ENCODE measurements around the gene SLC26A4.
"Not testable (repeated sequence)": the region's sequence is repeated elsewhere in the genome, so short reads cannot be mapped to it uniquely, and the experiment has no call there.

Gene SLC26A4

DNA sequence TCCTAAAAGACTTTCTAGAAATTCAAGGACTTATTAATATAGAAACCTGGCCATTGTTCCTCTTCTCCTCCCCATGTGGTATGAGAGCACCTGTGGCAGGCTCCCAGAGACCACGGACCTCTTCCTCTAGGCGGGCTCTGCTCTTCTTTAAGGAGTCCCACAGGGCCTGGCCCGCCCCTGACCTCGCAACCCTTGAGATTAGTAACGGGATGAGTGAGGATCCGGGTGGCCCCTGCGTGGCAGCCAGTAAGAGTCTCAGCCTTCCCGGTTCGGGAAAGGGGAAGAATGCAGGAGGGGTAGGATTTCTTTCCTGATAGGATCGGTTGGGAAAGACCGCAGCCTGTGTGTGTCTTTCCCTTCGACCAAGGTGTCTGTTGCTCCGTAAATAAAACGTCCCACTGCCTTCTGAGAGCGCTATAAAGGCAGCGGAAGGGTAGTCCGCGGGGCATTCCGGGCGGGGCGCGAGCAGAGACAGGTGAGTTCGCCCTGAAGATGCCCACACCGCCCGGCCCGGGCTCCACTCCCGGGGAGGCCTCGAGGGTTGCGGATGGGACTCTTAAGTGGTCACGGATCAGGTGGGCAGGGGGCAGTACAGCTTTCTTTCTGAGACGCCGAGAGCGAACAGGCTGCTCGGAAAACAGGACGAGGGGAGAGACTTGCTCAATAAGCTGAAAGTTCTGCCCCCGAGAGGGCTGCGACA is at the start of gene SLC26A4:
Gene SLC26A4, plus strand, starts transcription at position 448 of the 700 bp plus-strand sequence. CDS start 814 bp downstream, outside the sequence.
- no peak for DNase-seq

DNA sequence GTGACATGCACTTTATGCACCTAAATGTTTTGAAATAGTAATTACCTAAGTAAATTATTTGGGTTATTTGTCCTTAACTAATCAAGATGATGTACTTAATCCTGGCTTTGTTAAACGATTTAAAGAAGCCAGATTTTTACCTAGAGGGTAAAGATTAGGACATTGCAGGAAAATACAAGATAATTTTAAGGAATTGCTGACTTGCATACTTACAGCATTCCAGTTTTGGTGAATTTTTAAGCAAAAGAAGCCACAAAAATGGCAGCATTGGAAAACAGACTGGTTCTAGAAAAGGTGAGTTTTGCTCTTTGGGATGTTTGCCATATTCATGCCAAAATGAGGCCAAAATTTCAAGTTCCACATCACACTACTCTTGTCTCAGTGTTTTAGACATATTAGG is 47.2 kb upstream of the SLC26A4 start:
- DNase-seq = no peak

GRCh38 chr7:107613948-107614347 is 46.7 kb upstream of the SLC26A4 start:
- no peak for DNase-seq

GRCh38 chr7:107614425-107614824 is 46.2 kb upstream of the SLC26A4 start:
- no peak for DNase-seq

GRCh38 chr7:107615910-107616680 is 44.5 kb upstream of the SLC26A4 start:
- DNase-seq = no peak

- DNase-seq = no peak
These were observed 38.2 kb upstream of the SLC26A4 start for GRCh38 chr7:107622429-107622828.

DNA sequence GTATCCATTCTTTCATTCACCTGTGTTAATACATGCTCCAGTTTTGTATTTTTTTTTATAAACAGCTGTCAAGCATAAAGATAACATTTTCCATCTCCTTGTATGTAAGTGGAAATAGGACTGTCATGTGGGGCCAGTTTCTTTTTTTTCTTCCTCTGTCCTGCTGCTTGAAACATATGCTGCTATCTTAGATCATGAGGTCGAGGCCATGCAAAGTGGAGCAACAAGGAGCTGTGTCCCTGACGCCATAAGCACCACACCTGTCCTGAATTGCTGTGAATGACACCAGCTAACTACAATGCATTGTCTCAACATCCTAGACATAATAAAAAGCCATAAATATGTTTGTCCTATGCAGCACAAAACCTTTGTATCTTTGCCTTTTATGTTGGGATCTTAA is 37.7 kb upstream of the SLC26A4 start:
- DNase-seq = no peak

GRCh38 chr7:107627002-107627401 is 33.6 kb upstream of the SLC26A4 start:
- DNase-seq = no peak

GRCh38 chr7:107628461-107629064 is 32.1 kb upstream of the SLC26A4 start:
- no peak for DNase-seq

DNA sequence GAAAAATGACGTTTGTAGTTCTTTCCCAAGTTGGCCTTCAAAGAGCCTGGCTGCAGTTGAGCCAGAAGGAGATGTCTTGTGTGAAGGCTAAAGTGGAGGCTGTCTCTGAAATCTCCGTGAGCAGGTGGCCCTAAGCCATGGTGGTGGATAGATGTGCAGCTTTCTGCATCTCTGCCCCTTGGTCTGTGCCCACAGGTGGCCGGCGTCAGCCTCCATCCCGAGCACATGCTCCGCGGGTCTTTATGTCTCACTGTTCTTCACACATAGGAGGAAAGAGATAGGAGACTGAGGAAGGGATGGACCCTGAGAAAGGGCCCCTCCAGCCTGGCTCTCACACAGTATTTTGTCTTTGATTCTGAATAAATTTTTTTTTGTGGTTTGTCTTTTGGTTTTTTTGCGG is 30.3 kb upstream of the SLC26A4 start:
- no peak for DNase-seq

DNA sequence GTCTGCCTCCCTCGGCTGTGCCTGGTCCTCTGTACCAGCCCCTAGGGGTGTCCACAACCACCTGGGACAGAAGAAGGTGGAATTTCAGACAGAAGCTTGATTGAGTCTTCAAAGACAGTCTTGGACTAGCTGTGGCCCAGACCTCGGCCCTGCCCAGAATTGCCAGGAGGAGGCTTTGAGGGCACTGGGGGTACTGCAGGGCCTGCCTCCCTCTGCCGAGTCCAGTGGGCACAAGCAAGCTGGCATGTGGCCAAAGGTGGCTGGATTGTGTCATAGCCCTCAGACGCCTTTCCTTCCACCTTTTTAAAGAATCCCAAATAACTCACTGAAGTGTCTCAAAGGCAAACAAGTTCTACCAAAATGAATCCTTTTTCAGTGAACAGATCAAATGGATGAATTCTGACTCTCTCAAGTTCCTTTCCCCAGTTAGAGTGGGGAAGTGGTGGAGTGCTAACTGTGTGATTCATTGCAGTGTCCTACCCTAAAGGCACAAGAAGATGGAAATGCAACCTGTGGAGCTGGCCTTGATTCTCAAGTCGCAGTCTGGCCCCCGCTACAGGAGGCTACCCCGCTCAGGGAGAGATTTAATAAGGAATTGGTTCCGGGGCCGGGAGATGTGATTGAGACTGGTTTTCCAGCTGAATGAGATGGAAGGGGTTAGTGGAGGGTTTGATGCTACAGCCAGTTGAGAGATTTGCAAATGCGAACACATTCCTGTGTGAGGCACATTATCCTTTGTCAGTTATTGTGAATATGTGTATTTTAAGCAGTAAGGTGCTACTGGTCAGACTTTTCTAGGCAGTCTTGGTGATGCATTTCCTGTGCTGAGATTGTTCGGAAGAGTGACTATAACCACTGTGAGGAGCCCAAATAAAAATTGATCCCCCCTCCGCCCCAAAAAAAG is 28.8 kb upstream of the SLC26A4 start:
- DNase-seq = no peak

DNA sequence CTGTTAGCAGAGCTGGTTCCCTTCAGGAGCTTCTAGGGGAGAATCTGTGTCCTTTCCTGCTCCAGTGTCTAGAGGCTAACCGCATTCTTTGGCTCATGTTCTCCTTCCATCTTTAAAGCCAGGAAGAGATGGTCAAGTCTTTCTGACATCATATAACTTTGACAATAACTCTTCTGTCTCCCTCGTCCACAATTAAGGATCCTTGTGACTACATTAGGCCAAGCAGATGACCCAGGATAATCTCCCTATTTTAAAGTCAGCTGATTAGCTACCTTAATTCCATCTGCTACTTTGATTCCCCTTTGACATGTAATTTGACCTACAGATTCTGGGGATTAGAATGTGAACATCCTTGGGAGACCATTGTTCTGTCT is 28.1 kb upstream of the SLC26A4 start:
- no peak for DNase-seq

DNA sequence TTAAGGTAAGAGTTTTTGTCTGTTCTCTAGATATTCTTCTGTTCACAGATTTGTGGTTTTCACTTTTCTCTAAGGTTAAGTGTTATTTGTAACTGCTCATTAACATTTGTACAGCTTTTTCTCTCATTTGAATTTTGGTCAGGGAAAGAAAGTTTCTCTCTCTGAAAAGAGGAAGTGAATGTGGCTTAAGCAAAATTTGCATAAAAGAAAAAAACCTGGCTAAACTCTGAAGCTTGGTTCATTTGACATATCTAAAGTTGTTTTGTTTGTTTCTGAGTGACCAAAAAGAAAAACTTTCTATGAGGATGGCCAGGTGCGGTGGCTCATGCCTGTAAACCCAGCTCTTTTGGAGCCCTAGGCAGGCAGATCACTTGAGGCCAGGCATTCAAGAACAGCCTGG is 22.0 kb upstream of the SLC26A4 start:
- no peak for DNase-seq

GRCh38 chr7:107639070-107639469 is 21.6 kb upstream of the SLC26A4 start:
- not testable (repeated sequence) for DNase-seq

DNA sequence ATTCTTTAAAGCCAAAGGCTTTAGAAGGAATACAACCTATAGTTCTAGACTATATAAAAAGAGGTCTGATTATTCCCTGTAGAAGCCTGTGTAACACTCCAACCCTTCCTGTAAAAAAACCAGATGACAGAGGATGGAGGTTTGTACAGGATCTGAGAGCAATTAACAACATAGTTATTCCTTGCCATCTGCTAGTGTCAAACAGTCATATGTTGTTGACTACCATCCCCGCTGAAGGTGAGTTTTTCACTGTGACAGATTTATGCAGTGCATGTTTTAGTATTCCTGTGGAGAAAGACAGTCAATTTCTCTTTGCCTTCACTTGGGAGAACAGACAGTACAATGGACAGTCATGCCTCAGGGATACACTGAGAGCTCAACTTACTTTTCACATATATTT is 19.0 kb upstream of the SLC26A4 start:
- no peak for DNase-seq

DNA sequence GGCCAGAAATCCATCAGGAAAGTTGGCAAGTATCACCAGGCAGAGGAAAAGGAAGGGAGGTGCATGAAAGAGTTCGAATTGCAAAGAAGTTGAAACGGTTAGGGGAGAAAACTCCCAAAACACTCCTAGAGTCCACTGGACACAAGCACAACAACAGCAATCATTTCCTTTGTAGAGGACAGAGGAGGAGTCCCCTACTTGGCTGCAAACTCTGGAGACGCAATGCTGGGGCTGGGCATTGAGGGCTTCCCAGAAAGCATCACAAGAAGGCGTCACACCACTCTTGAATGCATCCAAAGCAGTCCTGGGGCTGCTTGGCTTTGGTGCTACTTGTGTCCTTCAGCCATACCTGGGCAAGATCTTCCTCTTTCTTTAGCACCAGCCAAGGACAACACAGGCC is 18.1 kb upstream of the SLC26A4 start:
- no peak for DNase-seq

DNA sequence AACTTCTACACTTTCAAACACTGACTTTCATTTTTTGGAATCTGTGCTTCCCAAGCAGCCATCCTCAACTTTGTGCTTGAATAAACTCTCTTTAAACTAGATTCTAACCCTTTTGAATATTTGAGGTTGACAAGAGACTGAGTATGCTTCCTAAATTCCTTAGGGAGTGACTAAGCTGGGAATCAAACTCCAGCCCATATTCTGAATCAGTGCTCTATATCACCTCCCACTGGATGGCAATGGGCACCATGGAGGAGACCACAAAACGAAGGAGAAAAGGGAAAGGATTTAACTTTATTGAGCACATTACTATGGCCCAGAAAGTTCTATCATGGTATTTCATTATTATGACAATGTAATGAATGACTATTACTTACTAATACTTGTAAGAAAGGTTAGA is 17.2 kb upstream of the SLC26A4 start:
- no peak for DNase-seq

DNA sequence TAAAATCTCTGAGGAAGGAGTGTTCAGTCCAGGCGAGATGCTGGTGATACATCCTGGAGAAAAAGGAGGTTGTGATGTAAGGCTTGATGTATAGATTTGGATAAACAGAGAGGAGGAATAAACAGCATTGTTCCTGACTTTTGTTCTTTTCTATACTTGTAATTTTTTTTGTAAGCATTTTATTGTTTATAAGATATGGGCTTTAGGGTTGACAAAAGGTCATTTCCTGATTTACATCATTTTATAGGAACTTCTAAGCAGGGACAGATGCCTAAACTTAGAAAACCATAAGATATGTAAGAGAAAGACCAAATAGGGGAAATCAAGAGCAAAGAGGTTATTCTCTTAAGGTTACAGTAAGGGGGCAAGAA is 16.7 kb upstream of the SLC26A4 start:
- no peak for DNase-seq

DNA sequence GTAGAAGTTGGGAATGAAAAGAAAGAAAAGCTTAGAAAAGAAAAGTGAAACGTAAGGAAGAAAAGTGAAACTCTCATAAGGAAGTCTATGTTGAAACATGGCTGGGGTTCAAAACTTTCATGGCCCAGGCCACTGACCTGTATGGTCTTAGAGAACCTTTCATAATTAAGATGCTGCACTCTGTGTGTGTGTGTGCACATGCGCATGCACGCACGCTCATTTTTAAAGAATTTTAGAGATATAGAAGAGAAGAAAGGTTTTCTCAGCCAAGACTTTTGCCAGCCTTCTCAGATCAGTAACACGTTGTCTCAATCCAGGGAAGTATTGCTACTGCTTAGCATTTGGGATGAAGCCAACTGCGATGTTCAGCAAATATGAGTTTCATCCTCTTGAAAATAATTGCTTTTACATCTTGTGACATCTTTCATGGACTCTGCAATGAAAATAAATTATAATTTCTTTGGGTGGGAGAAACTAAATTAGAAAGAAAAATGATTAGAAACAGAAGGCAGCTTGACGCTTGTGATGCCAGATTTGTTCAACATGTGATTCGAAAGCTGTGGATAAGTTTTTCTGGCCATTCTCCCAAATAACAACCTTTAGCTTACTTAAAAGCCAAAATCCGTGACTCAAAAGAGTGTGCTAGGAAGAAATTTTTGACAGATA is 16.2 kb upstream of the SLC26A4 start:
- DNase-seq = no peak

DNA sequence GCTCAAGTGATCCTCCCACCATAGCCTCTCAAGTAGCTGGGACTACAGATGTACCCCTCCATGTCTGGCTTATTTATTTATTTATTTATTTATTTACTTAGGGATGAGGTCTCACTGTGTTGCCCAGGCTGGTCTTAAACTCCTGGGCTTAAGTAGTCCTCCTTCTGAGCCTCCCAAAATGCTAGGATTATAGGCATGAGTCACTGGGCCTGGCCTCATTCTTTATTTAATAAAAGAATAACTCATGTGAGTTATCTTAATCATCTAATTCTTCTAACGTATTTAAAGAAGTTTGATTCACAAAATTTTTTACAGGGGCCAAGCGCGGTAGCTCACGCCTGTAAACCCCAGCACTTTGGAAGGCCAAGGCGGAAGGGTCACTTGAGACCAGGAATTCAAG is 8.0 kb upstream of the SLC26A4 start:
- DNase-seq = no peak

DNA sequence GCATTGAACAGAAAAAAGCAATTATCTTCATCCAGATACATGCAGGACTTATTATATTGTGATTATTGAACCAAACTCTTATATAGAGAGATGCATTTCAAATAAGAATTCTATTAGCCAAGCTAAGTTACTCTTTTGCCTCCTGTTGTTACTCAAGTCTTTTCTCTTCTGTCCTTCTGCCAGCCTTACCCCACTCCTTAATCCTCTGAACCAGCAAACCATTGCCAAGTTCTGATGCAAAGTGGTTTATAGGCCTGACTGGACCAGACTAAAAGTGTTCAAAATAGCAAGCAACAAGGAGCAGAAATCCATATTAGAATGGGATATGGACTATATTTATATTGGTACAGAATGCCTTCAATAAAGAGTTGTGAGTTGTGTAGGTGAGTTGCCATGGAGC is 2.2 kb upstream of the SLC26A4 start:
- no peak for DNase-seq

DNA sequence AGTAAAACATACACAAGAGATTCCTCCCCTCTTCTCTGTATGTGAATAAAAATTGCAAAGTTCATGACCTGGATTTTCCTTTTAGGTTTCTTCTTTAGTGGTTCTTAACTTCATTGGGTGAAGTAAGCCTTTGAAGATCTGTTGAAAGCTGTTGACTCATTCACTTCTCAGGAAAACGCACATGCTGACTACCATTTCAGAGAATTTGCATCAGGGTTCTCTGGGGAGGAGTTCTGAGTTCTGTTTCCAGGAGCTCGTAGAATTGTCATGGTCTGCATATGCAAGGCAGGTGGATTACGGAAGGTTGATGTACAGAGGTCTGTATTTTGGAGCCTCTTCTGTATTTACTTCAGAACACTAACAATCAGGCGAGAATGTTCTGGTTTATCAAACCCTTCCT is 962 bp upstream of the SLC26A4 start:
- DNase-seq = no peak
